HG03469 (cell line): ENCODE measurements around the gene TSPAN17.
"Not testable (repeated sequence)": the region's sequence is repeated elsewhere in the genome, so short reads cannot be mapped to it uniquely, and the experiment has no call there.

Source experiments
- ATAC-seq: cut with Tn5 transposase; IDR thresholded peaks from one replicate; pipeline ENCODE4 v1.9.1; 2021; ENCODE audit warnings: mild to moderate bottlenecking, moderate library complexity, moderate number of reproducible peaks; ENCODE audit not compliant: unreplicated experiment

Gene TSPAN17

GRCh38 chr5:176677209-176677939, 30.1 kb downstream of the TSPAN17 start:
- ATAC-seq: no peak

- ATAC-seq: no peak
Measured at GRCh38 chr5:176678584-176678983, 31.3 kb downstream of the TSPAN17 start.

GRCh38 chr5:176679365-176680225, 32.3 kb downstream of the TSPAN17 start:
- ATAC-seq: no peak

GRCh38 chr5:176680226-176680563, 32.9 kb downstream of the TSPAN17 start:
- no peak for ATAC-seq

- ATAC-seq: no peak
Measured at GRCh38 chr5:176682016-176682531, 34.8 kb downstream of the TSPAN17 start.

GRCh38 chr5:176685010-176685409, 37.7 kb downstream of the TSPAN17 start:
- no peak for ATAC-seq

- ATAC-seq: no peak
Measured at GRCh38 chr5:176687247-176687646, 40.0 kb downstream of the TSPAN17 start.

GRCh38 chr5:176687881-176688280, 40.6 kb downstream of the TSPAN17 start:
- no peak for ATAC-seq

GRCh38 chr5:176690911-176691310, 43.6 kb downstream of the TSPAN17 start:
- no peak for ATAC-seq

GRCh38 chr5:176691524-176691923, 44.2 kb downstream of the TSPAN17 start:
- no peak for ATAC-seq

- no peak for ATAC-seq
Measured at GRCh38 chr5:176692326-176692725, 45.0 kb downstream of the TSPAN17 start.

GRCh38 chr5:176692839-176693476, 45.7 kb downstream of the TSPAN17 start:
- ATAC-seq: no peak

- no peak for ATAC-seq
Measured at GRCh38 chr5:176693477-176693851, 46.2 kb downstream of the TSPAN17 start.

GRCh38 chr5:176694146-176694545, 46.9 kb downstream of the TSPAN17 start:
- no peak for ATAC-seq

- ATAC-seq: no peak
Measured at GRCh38 chr5:176694631-176695030, 47.3 kb downstream of the TSPAN17 start.

- no peak for ATAC-seq
Measured at GRCh38 chr5:176695073-176695472, 47.8 kb downstream of the TSPAN17 start.

- ATAC-seq: no peak
Measured at GRCh38 chr5:176697267-176697933, 50.1 kb downstream of the TSPAN17 start.

GRCh38 chr5:176697934-176698538, 50.8 kb downstream of the TSPAN17 start:
- ATAC-seq: no peak

- ATAC-seq: not testable (repeated sequence)
Measured at GRCh38 chr5:176699446-176699845, 52.2 kb downstream of the TSPAN17 start.

- no peak for ATAC-seq
Measured at GRCh38 chr5:176700239-176700847, 53.1 kb downstream of the TSPAN17 start.
